Fibroblast of peridontal ligament (primary cell): ENCODE data around the gene MPZL2.

ENCODE experiments used
- DNase-seq: peaks from one replicate; pipeline ENCODE4 v3.0.0-alpha.2; 2010; ENCODE audit errors: extremely low read depth

Gene MPZL2

DNA sequence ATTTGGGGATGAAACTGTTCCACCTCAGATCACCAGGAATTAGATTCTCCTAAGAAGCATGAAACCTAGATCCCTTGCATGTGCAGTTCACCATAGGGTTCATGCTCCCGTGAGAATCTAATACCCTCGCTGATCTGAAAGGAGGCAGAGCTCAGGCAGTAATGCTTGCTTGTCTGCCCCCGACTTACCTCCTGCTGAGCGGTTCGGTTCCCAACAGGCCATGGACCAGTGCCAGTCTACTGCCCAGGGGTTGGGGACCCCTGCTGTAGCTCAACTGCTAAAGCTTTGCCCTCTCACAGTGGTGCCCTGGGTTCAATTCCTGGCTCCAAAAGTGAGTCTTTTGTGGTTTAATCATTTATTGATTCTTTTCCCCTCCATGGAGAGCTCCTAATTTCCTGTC, 42.7 kb downstream of the MPZL2 start:
- no peak for DNase-seq

- no peak for DNase-seq
Measured at GRCh38 chr11:118219732-118220131, 44.4 kb downstream of the MPZL2 start.

DNA sequence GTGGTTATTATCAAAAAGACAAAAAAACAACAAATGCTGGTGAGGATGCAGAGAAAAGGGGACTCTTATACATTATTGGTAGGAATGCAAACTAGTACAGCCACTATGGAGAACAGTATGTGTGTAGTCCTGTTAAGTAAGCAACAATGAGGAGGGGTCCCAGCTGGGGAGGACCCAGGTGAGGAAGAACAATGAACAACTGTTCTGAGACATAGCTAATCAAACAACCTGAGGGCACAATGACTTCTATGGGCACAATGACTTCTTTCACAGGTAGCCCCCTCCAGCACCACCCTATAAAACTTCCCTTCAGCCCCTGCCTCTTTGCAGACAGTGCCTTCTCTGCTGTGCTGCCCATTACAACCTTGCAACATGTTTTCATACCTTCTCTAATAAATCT, 44.9 kb downstream of the MPZL2 start:
- DNase-seq, result no peak

DNA sequence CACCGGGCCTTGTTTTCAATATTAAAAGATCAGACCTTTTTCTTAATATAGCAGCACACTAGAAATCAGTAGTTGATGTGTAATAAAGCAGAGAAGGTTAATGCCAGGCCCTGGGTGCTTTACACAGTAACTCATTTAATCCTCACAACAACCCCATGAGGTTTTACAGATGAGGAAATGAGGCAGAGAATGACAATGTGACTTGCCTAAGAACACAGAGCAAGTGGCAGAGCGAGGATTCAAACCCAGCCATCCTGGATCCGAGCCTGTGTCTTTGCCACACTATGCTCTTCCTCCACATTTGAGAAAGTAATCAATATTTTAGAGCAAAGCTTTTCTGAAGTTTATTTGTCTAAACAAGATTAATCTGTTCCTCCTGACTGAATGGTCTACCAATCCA, 46.5 kb downstream of the MPZL2 start:
- DNase-seq, result no peak

DNA sequence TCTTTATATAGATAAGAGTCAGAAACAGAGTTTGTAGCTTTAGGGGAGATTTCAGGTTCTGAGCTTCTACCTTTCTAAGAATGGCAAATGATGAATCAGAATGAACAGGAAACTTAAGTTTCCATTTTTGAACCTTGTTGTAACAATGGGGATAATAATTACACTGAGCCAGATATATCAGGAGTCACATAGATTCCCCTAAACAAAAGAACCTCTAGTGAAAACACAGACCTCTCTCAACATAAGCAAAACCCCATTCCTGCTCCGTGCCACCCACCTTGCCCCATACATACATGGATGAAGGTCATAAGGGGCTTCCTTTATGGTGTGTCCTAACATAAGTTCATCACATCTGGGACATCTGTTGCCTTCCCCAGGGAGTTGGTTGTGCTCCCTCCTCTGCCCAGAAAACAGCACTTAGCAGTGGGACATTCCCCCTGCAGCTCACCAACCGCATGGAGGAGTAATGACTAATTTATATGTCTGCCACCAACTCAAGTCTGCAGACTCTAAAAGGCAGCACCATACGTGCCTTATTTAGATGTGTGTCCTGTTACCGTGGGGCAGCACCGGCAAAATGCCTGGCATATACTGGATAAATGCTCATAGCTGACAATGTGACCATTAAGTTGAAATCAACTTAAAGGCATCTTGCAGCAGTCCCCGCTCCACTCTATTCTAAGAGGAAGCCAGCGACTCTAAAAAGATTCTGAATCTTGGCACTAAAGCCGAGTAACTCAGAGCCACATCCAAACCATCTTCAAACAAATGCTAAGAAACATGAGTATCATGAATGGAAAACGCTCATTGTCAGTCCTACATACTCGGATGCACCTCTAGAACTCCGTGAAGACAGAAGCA, 47.2 kb downstream of the MPZL2 start:
- no peak for DNase-seq

DNA sequence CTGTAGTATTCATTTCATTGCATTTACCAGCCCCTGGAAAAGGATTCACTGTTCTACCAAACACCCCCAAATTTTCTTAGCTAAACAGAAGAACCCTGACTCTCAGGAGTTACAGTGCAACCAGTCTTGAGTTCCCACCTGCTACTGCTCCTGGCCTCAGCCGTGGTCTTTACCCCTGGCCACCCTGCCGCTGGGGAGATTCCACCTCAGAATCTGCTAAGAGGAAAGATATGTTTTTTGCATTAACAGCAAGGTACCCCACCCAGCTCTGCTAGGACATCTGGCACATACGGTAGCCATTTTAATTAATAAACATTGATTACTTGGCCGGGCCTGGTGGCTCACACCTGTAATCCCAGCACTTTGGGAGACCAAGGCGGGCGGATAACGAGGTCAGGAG, 48.3 kb downstream of the MPZL2 start:
- no peak for DNase-seq

- no peak for DNase-seq
Measured at GRCh38 chr11:118215262-118215661, 48.8 kb downstream of the MPZL2 start.

- DNase-seq, result no peak
Measured at GRCh38 chr11:118214210-118214914, 49.7 kb downstream of the MPZL2 start.

DNA sequence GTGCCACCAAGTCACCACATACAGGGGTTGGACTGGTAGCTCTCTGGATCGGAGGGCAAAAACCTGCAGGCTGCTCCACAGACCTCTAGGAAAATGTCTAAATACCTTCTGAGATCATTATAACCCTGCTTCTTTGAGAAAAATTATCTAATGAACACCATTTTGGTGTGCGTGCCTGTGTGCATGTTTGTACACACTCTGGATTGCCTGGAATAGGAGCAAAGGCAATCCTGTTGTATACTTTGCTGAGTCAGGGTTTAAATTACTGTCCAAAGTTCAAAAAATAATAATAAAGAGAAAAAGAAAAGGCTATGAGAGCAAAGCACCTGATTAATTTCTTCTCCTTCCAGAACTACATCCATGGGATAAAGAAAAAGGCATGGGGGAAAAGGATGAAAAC, 50.3 kb downstream of the MPZL2 start:
- DNase-seq, result no peak

DNA sequence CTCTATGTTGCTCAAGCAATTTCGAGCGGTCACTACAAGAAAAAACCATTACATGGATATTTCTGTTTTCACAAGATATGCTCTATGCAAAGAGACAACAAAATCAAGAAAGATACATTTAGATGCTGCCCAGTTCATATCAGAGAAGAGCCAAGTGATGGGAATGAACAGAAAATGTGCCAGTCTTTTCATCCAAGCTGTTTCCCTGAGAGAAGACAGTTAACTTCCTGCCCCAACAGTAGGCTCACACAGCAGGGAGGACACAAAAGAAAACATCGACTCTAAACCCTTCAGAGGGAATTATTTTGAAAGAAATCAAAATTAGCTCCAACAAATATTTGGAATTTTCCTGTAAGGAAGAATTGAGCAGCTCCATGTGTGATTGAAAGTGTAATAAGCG, 50.9 kb downstream of the MPZL2 start:
- no peak for DNase-seq

DNA sequence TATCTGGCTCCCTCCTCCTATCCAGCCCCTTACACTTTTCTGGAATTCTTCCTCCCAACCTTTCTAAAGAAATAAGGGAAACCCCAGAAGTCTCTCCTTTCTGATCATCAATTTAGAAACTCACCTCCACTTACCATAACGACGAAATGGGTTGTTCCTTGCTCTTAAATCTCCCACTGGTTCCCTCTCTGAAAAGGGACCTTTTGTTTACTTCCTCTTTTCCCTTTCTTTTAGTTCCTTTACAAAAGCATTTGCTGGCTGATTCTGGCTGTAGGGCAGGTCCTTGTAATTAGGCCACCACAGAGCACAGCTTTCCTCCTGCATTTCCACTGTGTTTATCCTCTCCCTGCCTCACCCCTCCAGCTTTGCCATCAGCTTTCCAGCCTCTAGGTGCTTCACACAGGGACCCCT, 51.3 kb downstream of the MPZL2 start:
- DNase-seq, result no peak

DNA sequence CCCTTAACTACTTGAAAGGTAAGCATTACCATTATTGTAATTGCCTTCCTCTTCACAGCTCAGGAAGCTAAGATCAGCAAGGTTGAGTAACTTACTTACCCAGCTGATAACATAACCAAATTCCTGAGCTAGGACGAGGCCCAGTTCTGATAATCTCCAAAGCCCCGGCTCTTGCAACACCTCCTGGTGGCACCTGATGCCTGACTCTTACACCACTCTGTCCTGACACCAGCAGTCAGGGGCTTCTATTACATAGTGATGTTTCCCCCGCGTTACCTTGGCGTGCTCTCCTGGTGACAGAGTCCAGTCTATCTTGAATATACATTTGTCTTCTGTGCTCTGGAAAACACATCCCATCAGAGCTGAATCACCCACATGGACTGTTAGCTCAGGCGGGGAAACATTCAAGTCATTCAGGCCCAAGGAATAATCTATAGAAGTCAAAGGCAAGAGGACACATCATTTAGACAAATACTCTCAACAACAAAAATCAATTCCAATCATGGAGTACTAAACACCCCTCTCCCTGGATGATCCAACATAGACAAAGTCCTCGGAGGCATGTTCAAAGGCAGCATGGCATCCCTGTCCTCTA, 51.9 kb downstream of the MPZL2 start:
- no peak for DNase-seq

GRCh38 chr11:118211006-118211405, 53.1 kb downstream of the MPZL2 start:
- DNase-seq, result peak; percentile 9

DNA sequence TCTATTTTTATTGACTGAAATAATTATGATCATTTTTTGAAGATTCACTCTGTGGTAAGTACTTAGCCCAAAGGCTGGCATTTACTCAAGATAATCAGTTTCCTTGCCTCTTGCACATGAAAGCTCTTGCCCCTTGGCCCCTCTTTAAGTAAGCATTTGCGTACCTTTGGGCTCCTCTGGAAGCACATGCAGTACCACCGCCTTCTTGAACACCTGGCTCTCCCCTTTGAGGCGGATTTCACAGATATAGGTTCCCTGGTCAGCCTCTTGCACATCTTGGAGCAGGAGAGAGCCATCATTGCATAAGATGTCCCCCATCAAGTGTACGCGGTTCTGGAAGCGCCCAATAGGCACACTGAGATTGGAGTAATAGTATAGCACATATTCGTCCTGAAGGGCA, 53.8 kb downstream of the MPZL2 start:
- DNase-seq, result no peak

DNA sequence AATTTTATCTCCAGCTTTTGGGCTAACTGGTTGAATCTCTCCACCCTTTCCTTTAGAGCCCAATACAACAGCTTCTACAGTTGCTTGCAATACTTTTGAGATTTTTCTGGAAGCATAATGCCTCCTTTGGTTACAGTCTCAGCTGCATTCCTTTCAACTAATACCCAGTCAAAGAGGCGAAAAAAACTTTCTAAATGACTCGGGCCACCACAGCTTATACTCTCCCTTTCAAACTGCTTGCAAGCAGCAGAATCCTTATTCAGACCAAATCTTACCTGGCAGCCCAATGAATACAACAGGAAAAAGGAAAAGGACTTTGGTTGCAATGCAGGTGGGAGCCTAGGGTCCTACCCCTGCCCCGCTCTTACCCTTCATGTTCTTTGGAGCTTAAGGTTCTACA, 55.1 kb downstream of the MPZL2 start:
- DNase-seq, result no peak

DNA sequence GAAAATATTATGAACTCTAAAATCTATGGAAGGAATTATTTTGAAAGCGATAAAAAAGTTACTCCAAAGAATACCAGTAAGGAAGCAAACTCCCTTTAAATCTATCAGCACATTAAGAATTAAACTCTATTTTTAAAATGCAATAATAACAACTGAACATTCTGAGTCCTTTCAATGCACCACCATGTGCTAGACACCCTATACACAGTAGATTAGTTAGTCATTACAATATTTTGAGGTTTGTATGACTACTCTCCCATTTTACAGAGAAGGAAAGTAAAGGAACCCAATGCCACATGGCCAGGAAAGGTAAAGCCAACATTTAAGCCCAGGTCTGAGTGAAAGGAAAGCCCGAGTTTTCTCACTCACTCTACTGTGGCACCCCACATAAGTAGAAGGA, 57.0 kb downstream of the MPZL2 start:
- no peak for DNase-seq

GRCh38 chr11:118206391-118207031, 57.6 kb downstream of the MPZL2 start:
- DNase-seq, result no peak

DNA sequence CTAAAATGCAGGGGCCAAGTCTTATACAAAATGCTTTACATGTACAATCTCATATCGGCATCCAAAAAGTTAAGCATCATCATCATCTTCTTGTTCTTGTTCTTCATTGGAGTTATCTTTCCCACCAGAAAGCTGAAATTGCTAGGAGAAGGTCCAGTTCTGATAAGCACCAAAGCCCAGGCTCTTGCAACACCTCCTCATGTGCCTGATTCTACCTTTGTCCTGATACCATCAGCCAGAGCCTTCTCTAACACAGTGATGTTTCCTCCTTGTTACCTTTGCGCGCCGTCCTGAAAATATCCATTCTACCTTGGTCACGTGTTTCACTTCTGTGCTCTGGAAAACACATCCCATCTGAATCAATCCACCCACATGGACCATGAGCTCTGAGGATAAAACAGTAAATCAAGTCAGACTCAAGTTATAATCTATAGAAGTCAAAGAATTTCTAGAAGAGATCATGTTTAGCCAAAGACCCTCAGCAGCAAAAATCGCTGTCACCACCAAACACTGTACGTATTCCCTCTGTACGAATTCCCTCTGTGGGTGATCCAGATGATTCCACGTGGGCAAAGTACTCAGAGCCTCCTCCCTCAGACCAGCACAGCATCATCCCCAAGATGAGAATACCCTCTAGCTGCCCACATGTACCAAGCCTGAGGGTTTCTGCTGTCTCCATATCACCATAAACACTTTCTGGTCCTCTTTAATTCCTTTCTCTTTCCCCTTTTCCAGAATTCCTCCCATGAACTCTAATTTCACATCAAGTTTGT, 58.3 kb downstream of the MPZL2 start:
- no peak for DNase-seq
